GM18511 (cell line): ENCODE data around the gene ATP1A4.

Source experiments
- ATAC-seq: cut with Tn5 transposase; IDR thresholded peaks from one replicate; pipeline ENCODE4 v1.9.1; 2021; ENCODE audit warnings: mild to moderate bottlenecking, moderate library complexity; ENCODE audit not compliant: unreplicated experiment

ATP1A4 gene

DNA sequence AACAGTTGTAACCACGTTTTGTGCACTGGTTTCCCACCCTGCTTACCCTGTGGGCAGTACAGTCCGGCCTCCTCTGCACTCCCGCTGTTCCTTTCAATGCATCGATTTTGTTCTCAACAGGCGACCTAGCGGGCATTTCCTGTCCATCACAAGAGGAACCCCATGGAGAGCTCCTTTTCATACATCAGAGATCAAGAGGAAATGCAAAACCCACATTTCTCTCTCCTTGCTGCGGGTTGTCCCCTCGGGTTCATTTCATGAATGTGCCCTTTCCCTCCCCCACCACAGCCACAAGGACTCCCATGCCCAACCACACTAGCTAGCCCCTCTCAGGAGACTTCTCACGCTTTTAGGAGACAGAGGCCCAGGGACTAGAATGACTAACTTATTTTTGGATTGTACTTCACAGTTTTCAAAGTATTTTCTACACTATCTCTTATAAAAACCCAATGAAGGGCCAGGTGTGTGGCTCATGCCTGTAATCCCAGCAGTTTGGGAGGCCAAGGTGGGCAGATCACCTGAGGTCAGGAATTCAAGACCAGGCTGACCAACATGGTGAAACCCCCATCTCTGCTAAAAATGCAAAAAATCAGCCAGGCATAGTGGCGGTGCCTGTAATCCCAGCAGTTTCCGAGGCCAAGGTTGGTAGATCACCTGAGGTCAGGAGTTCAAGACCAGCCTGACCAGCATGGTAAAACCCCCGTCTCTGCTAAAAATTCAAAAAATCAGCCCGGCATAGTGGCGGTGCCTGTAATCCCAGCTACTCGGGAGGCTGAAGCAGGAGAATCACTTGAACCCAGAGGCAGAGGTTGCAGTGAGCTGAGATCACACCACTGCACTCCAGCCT is 18.4 kb downstream of the ATP1A4 start:
- ATAC-seq: peak; percentile 86

DNA sequence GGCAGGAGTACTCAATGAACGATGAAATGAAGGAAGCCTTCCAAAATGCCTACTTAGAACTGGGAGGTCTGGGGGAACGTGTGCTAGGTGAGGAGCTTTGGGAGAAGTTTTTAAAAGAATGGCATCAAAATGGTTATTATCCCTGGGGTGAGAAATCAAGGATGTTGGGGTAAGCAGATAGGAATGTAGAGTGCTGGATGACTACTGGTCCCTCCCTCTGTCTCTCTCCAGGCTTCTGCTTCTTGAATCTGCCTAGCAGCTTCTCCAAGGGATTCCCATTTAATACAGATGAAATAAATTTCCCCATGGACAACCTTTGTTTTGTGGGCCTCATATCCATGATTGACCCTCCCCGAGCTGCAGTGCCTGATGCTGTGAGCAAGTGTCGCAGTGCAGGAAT is 20.0 kb downstream of the ATP1A4 start:
- ATAC-seq: no peak

DNA sequence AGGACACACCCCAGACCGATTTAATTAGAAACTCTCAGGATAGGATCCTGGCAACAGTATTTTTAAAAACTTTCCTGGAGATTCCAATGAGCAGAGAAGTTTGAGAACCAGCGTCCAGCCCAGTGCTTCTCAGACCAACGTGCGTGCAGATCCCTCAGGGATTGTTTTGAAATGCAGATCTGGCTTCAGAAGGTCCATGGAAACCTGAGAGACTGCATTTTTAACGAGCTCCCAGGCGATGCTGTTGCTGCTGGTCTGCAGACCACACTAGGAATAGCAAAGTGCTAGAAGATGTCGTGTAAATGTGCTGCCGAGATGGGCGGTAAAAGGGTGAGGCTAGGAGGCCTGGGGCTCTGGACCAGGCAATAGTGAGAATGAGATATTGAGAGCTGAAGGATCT is 20.6 kb downstream of the ATP1A4 start:
- ATAC-seq: no peak

DNA sequence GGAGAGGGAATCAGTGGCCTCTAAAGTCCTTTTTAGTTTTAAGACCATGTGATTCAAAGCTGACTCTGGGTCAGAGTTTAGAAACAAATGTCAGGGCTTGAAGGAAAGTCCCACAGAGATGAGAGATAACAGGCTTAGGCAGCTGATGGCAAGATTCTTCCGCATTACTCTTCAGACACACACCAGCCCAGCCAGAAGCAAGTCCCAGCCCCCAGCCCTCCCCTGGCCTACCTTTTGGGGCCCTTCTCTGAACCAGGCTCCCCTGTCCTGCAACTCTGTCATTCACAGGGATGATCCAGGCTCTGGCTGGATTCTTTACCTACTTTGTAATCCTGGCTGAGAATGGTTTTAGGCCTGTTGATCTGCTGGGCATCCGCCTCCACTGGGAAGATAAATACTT is 25.8 kb downstream of the ATP1A4 start:
- ATAC-seq: no peak

DNA sequence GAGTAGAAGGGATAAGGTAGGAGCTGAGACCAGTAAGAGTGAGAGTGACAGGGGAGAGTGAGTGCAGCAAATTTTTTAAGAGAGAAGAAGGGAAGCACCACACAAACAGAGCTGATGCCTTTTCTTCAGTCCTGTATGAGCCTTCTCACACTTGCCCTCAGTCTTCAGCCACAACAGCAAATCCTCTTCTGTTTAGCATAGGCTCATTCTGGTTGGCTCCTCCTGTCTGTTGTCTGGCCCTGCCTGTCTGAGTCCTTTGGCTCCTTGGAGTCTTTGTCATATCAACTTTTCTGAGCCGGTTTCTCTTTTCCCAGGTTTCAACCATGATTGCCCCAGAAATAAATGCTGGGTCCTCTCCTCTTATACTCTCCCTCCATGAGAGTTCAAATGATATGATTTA is 26.3 kb downstream of the ATP1A4 start:
- ATAC-seq: no peak

DNA sequence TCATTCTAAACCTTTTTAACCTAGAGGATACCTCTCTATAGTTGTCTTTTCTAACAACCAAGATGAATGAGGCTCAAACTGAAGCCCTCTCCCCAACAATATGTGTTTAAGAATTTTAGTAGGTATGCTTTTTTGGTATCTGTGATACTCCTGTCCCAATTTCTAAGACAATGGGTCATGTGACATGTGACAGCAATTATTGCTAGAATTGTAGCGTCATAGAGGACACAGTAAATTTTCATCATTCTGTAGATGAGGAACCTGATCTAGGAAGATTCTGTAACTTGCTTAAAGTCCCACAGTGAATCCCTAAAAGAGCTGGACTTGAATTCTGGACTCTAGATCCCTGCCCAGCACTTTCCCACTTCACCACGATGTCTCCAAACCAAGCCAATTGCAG is 27.3 kb downstream of the ATP1A4 start:
- no peak for ATAC-seq

DNA sequence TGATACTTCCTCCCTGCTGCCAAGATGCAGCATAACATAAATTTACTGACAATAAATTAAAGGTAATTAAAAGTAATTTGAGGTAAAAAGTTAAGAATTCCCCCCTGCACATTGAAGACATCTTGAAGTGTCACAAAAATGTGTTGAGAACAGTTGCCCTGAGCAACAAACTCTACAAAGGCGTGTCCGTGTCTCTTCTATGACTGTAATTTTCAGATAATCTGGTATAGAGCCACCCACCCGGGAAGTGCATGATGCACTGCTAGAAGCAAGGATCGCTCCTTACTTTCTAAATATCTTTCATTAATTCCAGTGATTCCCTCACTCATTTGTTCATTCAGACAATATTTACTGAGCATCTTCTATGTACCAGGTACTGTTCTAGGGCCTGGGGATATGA is 27.9 kb downstream of the ATP1A4 start:
- no peak for ATAC-seq

DNA sequence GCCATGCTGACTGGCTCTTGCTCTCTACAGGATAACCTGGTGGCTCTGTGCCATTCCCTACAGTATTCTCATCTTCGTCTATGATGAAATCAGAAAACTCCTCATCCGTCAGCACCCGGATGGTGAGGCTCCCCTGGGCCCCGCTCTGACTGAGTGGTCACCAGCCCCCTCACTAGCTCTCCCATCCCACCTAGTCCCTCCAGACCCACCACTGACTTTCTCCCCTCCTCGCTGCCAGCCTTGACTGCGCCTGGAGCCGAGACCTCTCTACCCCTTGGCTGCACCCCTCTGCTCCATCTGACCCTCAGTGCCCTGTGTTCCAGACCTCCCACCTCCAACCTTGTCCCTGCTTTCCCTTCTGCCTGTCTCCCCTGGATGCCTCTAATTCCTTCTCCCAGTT is 34.8 kb downstream of the ATP1A4 start:
- ATAC-seq: no peak

DNA sequence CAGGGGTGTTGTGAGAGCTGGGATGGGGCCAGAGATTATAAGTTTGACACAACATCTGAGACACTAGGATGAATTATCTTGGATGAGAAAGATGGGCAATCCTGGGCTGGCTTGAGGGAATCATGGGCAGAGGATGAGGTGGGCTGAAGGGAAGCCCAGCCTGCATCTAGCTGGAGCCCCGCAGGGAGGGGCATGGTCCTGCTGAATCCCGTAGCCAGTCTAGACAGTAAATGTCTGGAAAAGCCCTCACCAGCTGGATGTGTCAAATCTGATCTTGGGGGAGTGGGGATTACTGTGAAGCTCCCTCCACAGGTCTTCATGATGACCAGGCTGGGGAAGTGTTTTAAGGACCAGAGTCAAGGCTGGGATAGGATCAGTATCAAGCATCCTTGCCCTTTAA is 35.3 kb downstream of the ATP1A4 start:
- no peak for ATAC-seq

DNA sequence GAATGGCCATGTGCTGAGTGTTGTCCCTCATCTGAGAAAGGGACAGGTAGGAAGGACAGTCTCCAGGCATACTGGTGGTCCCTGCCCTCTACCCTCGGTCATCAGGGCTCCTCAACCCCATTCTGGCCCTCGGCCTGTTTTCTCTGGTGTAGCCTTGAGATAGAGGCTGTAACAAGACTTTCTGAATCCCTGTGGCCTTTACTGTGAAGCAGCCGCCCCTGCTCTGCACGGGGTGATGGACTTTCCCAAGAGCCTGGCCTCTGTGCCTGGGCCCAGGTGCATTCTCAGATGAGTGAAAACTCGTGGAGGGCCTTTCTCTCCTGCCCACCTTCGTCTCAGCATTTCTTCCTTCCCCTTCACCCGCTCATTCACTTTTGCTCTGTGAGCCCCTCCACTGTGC is 36.0 kb downstream of the ATP1A4 start:
- no peak for ATAC-seq

DNA sequence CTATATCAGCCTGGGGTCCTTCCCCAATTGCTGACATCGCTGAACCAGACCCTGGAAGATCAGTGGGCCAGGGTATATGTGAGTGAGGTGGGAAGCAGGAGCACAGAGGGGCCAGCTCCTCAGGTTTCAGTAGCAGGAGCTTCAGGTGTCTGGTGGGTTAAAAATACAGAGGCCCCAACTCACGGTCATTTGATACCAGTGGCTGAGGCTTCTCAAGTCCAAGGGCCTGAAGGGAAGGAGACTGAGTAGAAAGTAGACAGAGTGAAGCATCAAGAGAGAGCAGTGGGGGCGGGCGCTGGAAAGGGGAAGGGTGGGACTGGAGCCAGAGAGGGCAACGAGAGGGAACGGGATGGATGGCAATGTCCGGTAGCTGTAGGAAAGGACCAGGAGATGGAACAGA is 36.9 kb downstream of the ATP1A4 start:
- no peak for ATAC-seq

DNA sequence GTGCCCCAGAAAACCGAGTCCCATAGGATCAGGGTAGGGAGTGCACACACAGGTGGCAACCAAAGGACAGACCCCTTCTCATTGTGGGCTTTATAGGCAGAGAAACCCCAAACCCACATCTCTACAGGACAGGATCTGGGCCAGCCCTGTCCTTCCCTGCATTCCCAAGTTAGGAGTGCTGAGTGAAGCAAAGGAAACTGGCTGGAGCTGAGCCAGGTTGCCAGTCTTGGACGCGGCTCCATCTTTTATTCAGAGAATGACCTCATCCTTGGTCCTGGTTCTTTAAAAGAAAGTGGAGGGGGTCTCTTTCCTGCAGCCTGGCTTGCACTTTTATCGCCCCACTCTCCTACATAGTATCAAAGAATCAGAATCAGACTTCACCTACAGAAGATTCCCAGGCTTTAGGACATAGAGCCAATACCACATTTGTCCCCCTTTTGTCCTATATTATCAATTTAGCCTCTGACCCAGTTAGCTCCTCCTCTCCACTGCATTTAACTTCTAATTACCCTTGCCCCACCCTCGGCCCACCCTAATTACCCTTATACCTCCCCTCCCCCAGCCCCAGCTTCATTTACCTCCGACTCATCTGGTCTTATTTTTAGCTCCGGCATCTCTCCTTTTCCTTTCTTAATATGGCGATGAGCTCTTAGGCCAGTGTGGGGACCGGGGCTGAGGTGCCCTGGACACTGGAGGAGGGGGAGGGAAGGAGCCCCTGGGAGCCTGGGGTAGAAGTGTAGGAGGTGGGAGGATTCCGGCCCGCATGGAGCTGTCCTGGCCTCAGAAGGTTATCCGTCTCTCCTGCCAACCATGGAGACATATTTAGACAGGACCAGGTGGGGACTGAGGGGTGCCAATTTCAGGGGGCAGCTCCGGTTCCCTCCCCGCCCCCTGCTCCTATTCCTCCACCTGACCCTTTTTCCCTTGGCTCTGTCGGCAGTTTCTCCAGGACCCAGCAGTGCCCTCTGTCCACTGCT is 38.5 kb downstream of the ATP1A4 start, which contains the start of gene CASQ1:
Gene CASQ1, plus strand, starts transcription at position 927 of the 977 bp plus-strand sequence. CDS start 177 bp downstream, outside the sequence.
- no peak for ATAC-seq

DNA sequence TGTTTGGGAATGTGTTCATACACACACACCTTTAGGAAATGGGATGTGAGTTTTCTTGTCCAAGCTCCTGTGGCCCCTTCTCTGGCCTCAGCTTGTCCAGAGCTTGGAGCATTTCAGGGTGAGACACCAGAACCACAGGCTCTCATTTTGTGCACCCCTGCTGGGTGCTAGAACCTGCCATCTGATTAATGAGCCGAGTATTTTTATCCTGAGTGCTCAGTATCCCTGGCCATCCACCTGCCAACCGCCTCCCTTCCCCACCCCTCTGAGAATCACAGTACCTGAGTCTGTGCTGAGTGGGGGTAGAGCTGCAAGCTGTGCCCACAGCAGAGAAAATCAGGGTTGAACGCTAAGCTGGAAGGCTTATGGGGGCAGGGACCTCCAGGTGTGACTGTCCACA is 40.4 kb downstream of the ATP1A4 start:
- ATAC-seq: no peak

DNA sequence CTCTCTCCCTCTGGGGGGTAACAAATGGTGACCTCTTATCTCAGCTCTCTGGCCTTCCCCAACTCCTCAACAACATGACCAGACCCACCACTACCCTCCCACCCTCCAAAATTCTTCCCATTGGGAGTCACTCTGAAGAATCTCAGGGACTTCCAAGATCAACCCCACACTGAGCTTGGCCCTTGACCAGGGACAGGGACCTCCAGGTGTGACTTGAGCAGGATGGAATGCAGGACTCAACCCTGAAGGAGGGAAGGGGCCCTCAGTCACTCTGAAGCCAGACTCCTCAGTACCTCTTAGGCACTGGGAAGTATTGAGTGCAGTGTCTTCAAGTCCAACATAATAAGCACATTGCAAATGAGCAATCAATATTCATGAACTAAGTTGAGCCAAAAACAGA is 40.8 kb downstream of the ATP1A4 start:
- no peak for ATAC-seq

DNA sequence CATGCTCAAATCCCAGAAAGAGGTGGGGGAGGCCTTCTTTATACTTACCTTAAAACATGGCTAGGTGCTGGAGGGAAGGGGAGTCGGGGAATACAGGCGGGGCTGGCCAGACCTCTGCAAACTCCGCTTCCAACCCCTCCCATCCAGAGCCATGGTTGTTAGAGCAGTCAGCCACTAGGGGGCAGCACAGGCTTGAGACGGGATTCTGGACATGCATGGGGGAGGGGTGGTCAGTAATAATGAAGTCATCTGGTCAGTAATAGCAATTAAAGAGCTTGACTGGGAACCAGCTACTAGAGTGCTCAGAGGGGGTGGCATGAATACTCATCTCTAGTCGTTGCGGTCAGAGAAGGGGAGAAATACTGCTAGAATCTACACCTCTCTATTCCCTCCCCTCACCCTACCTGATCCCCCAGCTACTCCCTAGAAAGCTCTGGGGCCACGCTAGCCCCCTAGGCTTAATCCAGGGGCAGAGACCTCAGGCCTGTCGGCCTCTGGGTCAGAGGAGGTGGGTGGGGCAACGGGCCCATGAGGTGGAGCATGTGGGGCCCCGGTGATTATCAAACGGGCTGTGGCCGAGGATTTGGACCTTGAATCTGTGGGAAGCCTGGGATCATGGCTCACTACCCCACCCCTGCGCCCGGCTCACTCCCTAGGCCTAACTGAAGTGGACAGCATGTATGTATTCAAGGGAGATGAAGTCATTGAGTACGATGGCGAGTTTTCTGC is 41.9 kb downstream of the ATP1A4 start:
- peak; percentile 72 for ATAC-seq

DNA sequence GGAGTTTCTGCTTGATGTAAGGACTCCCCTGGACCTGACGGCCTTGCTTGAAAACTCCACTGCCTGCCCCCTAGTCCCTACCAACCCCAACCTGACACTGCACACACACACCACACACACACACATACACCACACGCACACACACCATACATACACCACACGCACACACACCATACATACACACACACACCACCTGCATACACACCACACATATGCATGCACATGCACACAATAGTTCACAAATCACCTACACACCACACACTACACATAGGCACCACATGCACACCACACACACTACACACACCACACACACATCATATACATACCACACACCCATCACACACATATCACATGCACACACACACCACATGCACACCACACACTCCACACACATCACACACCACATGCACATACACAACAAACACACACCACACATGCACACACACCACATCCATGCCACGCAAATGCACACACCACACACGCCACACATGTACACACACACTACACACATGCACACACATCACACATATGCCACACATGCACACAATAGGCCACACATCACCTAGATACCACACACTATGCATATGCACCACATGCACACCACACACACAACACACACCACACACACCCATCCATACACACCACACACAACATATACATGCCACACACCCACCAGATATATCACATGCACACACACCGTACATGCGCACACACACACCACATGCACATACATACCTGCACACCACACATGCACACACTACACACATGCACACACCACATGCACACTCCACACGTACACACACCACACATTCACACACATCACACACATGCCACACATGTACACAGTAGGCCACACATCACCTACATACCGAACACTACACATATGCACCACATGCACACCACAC is 42.7 kb downstream of the ATP1A4 start:
- no peak for ATAC-seq

DNA sequence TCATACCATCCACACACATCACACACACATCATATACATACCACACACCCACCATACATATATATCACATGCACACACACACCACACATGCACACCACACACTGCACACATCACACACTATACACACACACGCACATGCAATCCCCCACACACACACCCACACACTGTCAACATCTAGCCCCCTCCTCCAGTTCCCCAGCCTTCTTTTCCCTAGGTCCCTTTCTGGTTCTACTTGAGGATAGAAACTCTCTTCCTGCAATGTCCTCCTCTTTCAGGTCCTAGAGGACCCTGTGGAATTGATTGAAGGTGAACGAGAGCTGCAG is 43.3 kb downstream of the ATP1A4 start:
- ATAC-seq: no peak

DNA sequence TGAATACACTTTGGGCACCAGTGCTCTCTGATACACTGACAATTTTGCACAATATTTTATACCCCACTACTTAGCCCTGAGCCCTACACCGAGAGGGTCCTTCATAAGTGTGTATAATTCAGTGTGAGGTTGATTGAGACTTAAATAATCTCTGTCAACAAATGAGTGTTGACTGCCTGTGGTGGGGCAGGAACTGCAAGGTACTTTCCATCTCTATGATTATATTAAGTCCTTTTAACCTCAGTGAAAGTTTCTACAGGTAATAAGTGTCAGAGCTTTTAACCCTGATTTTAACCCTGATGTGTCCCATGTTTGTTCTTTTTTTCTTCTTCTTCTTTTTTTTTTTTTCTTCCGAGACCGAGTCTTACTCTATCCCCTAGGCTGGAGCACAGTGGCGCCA is 44.7 kb downstream of the ATP1A4 start:
- ATAC-seq: no peak

DNA sequence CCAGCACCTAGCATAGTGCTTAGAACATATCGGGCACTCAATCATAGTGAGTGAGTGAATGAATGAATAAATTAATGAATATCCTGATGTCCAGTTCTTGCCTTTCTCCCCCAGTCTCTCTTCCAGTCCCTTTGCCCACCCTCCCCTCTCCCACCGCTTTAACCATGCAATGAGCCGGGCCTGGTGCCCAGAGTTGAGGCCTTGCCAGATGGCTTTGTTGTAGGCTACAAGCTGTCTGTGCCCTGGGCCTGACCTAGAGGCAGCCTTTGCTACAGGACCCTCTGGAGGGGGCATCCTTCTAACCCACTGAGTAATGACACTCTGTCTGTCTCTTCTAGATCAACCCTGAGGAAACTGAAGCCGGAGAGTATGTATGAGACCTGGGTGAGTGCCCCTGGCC is 45.8 kb downstream of the ATP1A4 start:
- no peak for ATAC-seq

DNA sequence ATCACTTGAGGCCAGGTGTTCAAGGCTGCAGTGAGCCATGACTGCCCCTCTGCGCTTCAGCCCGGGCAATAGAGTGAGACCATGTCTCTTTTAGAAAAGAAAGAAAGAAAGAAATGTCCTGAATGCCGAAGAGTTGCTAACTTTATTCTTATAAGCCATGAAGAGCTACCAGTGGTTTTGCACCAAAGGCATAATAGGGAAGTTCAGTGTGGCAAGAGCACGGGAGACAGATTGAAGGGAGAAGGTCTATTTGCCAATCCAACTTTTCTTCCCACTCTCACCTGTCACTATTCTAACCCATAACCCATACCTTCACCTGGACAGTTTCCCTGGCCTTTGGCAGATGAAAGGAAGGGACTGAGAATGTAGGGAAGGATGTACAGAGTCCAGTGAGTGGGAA is 49.4 kb downstream of the ATP1A4 start:
- no peak for ATAC-seq
